CD4-positive, alpha-beta T cell treated with Interleukin-17A for 1 hour (primary cell): ENCODE results near the gene PTOV1.

Experiments
- DNase-seq: peaks from one replicate; pipeline ENCODE4 v3.0.0-alpha.2; 2020

PTOV1 gene

GRCh38 chr19:49845414-49845813 is 5.5 kb upstream of the PTOV1 start:
- no peak for DNase-seq

- no peak for DNase-seq
These were observed 4.6 kb upstream of the PTOV1 start for GRCh38 chr19:49846408-49846807.

- peak; percentile 49 for DNase-seq
These were observed 2.9 kb upstream of the PTOV1 start for GRCh38 chr19:49847731-49848696.

GRCh38 chr19:49848938-49849337 is 2.0 kb upstream of the PTOV1 start:
- no peak for DNase-seq

- DNase-seq, result no peak
These were observed 1.3 kb upstream of the PTOV1 start for GRCh38 chr19:49849433-49850220.

GRCh38 chr19:49850221-49850486 is 805 bp upstream of the PTOV1 start:
- no peak for DNase-seq

GRCh38 chr19:49851456-49852259 is 699 bp downstream of the PTOV1 start:
- peak; percentile 46 for DNase-seq

- DNase-seq, result no peak
These were observed 1.7 kb downstream of the PTOV1 start for GRCh38 chr19:49852631-49853126.

GRCh38 chr19:49853852-49854377 is 3.0 kb downstream of the PTOV1 start:
- no peak for DNase-seq

- no peak for DNase-seq
These were observed 3.7 kb downstream of the PTOV1 start for GRCh38 chr19:49854378-49855263.

GRCh38 chr19:49855277-49855675 is 4.3 kb downstream of the PTOV1 start:
- no peak for DNase-seq

- DNase-seq, result no peak
These were observed 5.0 kb downstream of the PTOV1 start for GRCh38 chr19:49855676-49856573.

GRCh38 chr19:49856574-49857021 is 5.6 kb downstream of the PTOV1 start:
- no peak for DNase-seq

GRCh38 chr19:49857061-49857837 is 6.3 kb downstream of the PTOV1 start:
- DNase-seq, result no peak

GRCh38 chr19:49857838-49858087 is 6.8 kb downstream of the PTOV1 start:
- DNase-seq, result no peak

- DNase-seq, result no peak
These were observed 7.4 kb downstream of the PTOV1 start for GRCh38 chr19:49858088-49858985.

- DNase-seq, result no peak
These were observed 8.8 kb downstream of the PTOV1 start for GRCh38 chr19:49859682-49860335.

GRCh38 chr19:49860336-49861102 is 9.6 kb downstream of the PTOV1 start:
- no peak for DNase-seq
